Immature natural killer cell (primary cell): ENCODE measurements around the gene ATP6V0A1. TPM values are rescaled to one million over a fixed set of nuclear protein-coding genes. Genes with fewer than 3 reads are reported as not detected.

ENCODE experiments used
- polyA plus RNA-seq, 3 donors: library from polyadenylated mRNA; unstranded; fragments of 300-500 nt; fragmentation: Illumina TruSeq; gene quantifications; one replicate each; pipeline ENCODE4 v1.2.3, GENCODE V29; 2021

The ATP6V0A1 gene
- polyA plus RNA-seq, 3 donors from 2014 or later: 0.76 to 4.2 (median 1.4) TPM

Other genes starting within 250 kb of the ATP6V0A1 start
- gene STAT5B, start 182.5 kb upstream of the ATP6V0A1 start, polyA plus RNA-seq: 10 to 100 TPM; 33.9 to 58.3 (median 37.8) TPM
- gene STAT5A, start 170.4 kb upstream of the ATP6V0A1 start, polyA plus RNA-seq: 10 to 100 TPM; 33.2 to 62.9 (median 38.2) TPM
- 100 to 1,000 TPM; 110 to 205 (median 127) TPM for gene STAT3, start 70.4 kb upstream of the ATP6V0A1 start, polyA plus RNA-seq
- not detected for gene CAVIN1, start 35.6 kb upstream of the ATP6V0A1 start, polyA plus RNA-seq
- 10 to 100 TPM; 28.1 to 43.5 (median 33.6) TPM for gene NAGLU, start 77.4 kb downstream of the ATP6V0A1 start, polyA plus RNA-seq
- 1 to 10 TPM in 1 of 3 donors, under 1 TPM in 1, not detected in 1; 0.99 to 1.9 TPM for gene HSD17B1, start 94.0 kb downstream of the ATP6V0A1 start, polyA plus RNA-seq
- gene COASY, start 103.3 kb downstream of the ATP6V0A1 start, polyA plus RNA-seq: 100 to 1,000 TPM in 1 of 3 donors, 10 to 100 TPM in 2; 54.1 to 136 (median 72.5) TPM
- 10 to 100 TPM; 25.0 to 41.0 (median 30.5) TPM for gene MLX, start 108.2 kb downstream of the ATP6V0A1 start, polyA plus RNA-seq
- gene PSMC3IP, start 118.9 kb downstream of the ATP6V0A1 start, polyA plus RNA-seq: 1 to 10 TPM in 2 of 3 donors, under 1 TPM in 1; 0.91 to 3.0 (median 1.5) TPM
- gene RETREG3, start 150.5 kb downstream of the ATP6V0A1 start, polyA plus RNA-seq: 100 to 1,000 TPM; 132 to 168 (median 133) TPM
- gene TUBG1, start 150.8 kb downstream of the ATP6V0A1 start, polyA plus RNA-seq: 10 to 100 TPM in 2 of 3 donors, 1 to 10 TPM in 1; 6.0 to 16.9 (median 10.9) TPM
- 1 to 10 TPM; 1.3 to 4.0 (median 3.4) TPM for gene TUBG2, start 200.4 kb downstream of the ATP6V0A1 start, polyA plus RNA-seq
- gene PLEKHH3, start 218.1 kb downstream of the ATP6V0A1 start, polyA plus RNA-seq: not detected
- gene CCR10, start 223.0 kb downstream of the ATP6V0A1 start, polyA plus RNA-seq: under 1 TPM in 2 of 3 donors, not detected in 1; 0.17 to 0.26 TPM
- gene CNTNAP1, start 223.7 kb downstream of the ATP6V0A1 start, polyA plus RNA-seq: under 1 TPM in 1 of 3 donors, not detected in 2; 0.73 TPM